Stomach smooth muscle (tissue), 2 donors: ENCODE data around the gene CLK3.

Source experiments
- H3K27ac ChIP-seq: one replicate; pipeline ENCODE4 v1.7.0; 2013; ENCODE audit warnings: mild to moderate bottlenecking, low read length, inconsistent platforms
- H3K27me3 ChIP-seq, 2 donors: one replicate each; pipeline ENCODE4 v1.7.0; 2013; ENCODE audit warnings: low read length in 2 of 2; ENCODE audit not compliant: insufficient read depth in 2 of 2, control insufficient read depth in 1 of 2
- H3K36me3 ChIP-seq, 2 donors: one replicate each; pipeline ENCODE4 v1.7.0; 2013; ENCODE audit warnings: low read length in 2 of 2; ENCODE audit not compliant: control insufficient read depth in 2 of 2, insufficient read depth in 2 of 2
- H3K4me1 ChIP-seq: one replicate; pipeline ENCODE4 v1.7.0; 2013; ENCODE audit warnings: low read length; ENCODE audit not compliant: control insufficient read depth, insufficient read depth
- H3K4me3 ChIP-seq, 2 donors: one replicate each; pipeline ENCODE4 v1.7.0; 2013; ENCODE audit warnings: low read length in 2 of 2
- H3K9ac ChIP-seq, 2 donors: one replicate each; pipeline ENCODE4 v1.7.0; 2013; ENCODE audit warnings: low read length in 2 of 2, mild to moderate bottlenecking in 1 of 2
- H3K9me3 ChIP-seq, 2 donors: one replicate each; pipeline ENCODE4 v1.7.0; 2013; ENCODE audit warnings: low read length in 2 of 2; ENCODE audit not compliant: control insufficient read depth in 2 of 2
- donor health status: healthy.
- donor health status: Pancreatic carcinoma.

Gene CLK3

GRCh38 chr15:74662064-74662860 is 46.6 kb downstream of the CLK3 start:
- Histone ChIP-seq H3K4me1 (peaks cover 5% of the 10 kb centered on the region), H3K9ac (no peak overlapping the region), H3K27ac (no peak overlapping the region), H3K9me3 (no peaks in the 10 kb centered on the region), H3K36me3 (no peaks in the 10 kb centered on the region), H3K27me3 (no peaks in the 10 kb centered on the region), H3K4me3 (no peak overlapping the region)

- peaks cover 0 to 2% of the 10 kb centered on the region in 2 donors for H3K36me3 ChIP-seq
- H3K4me3 ChIP-seq = no peak overlapping the region
- H3K9ac ChIP-seq = no peak overlapping the region
- no peaks in the 10 kb centered on the region for H3K9me3 ChIP-seq
- no peak overlapping the region for H3K27ac ChIP-seq
- H3K27me3 ChIP-seq = no peaks in the 10 kb centered on the region
- H3K4me1 ChIP-seq = peaks cover 4% of the 10 kb centered on the region
Measured at GRCh38 chr15:74663303-74664027, 47.8 kb downstream of the CLK3 start.

GRCh38 chr15:74664028-74664616 is 48.5 kb downstream of the CLK3 start:
- Histone ChIP-seq H3K4me3 (no peak overlapping the region), H3K27ac (peak overlapping the region; percentile 7), H3K9ac (no peak overlapping the region)

GRCh38 chr15:74664670-74665069 is 49.0 kb downstream of the CLK3 start:
- no peaks in the 10 kb centered on the region for H3K9me3 ChIP-seq
- no peak overlapping the region for H3K9ac ChIP-seq
- H3K36me3 ChIP-seq = peaks cover 0 to 2% of the 10 kb centered on the region in 2 donors
- no peak overlapping the region for H3K4me3 ChIP-seq
- H3K4me1 ChIP-seq = peaks cover 4% of the 10 kb centered on the region
- H3K27me3 ChIP-seq = no peaks in the 10 kb centered on the region
- H3K27ac ChIP-seq = peak overlapping the region; percentile 7

More at GRCh38 chr15:74664028-74664616, 48.5 kb downstream of the CLK3 start:
- peaks cover 0 to 2% of the 10 kb centered on the region in 2 donors for H3K36me3 ChIP-seq
- no peaks in the 10 kb centered on the region for H3K27me3 ChIP-seq
- peaks cover 4% of the 10 kb centered on the region for H3K4me1 ChIP-seq
- no peaks in the 10 kb centered on the region for H3K9me3 ChIP-seq

GRCh38 chr15:74667975-74668374 is 52.3 kb downstream of the CLK3 start:
- Histone ChIP-seq H3K27me3 (no peaks in the 10 kb centered on the region), H3K4me1 (peaks cover 4% of the 10 kb centered on the region), H3K9ac (no peak overlapping the region)

GRCh38 chr15:74669627-74670026 is 54.0 kb downstream of the CLK3 start:
- Histone ChIP-seq H3K4me3 (no peak overlapping the region), H3K27ac (no peak overlapping the region), H3K9ac (no peak overlapping the region), H3K9me3 (no peaks in the 10 kb centered on the region), H3K36me3 (peaks cover 19 to 23% of the 10 kb centered on the region in 2 donors), H3K4me1 (no peaks in the 10 kb centered on the region), H3K27me3 (no peaks in the 10 kb centered on the region)

More at GRCh38 chr15:74667975-74668374, 52.3 kb downstream of the CLK3 start:
- Histone ChIP-seq H3K27ac (no peak overlapping the region), H3K4me3 (no peak overlapping the region), H3K9me3 (no peaks in the 10 kb centered on the region), H3K36me3 (peaks cover 16% of the 10 kb centered on the region in 2 donors)

- H3K36me3 ChIP-seq = peaks cover 19 to 23% of the 10 kb centered on the region in 2 donors
- no peak overlapping the region for H3K27ac ChIP-seq
- H3K27me3 ChIP-seq = no peaks in the 10 kb centered on the region
- H3K4me3 ChIP-seq = no peak overlapping the region
- no peaks in the 10 kb centered on the region for H3K9me3 ChIP-seq
- no peaks in the 10 kb centered on the region for H3K4me1 ChIP-seq
- no peak overlapping the region for H3K9ac ChIP-seq
Measured at GRCh38 chr15:74674161-74674560, 58.5 kb downstream of the CLK3 start.

GRCh38 chr15:74676801-74677200 is 61.2 kb downstream of the CLK3 start:
- Histone ChIP-seq H3K4me3 (no peak overlapping the region), H3K36me3 (peaks cover 5 to 11% of the 10 kb centered on the region in 2 donors), H3K27me3 (no peaks in the 10 kb centered on the region), H3K4me1 (no peaks in the 10 kb centered on the region), H3K9ac (no peak overlapping the region), H3K27ac (no peak overlapping the region), H3K9me3 (no peaks in the 10 kb centered on the region)
